ENCODE results near the gene GRAMD4.

GRAMD4 gene

GRCh38 chr22:46600273-46600796, 19.9 kb upstream of the GRAMD4 start:
- Mint-ChIP-seq H3K36me3 (no peaks in the 10 kb centered on the region), H3K27ac (no peak overlapping the region), H3K4me3 (no peak overlapping the region), H3K4me1 (peaks cover 13% of the 10 kb centered on the region), H3K9me3 (no peaks in the 10 kb centered on the region)
- no peak for DNase-seq (ENCODE audit: low spot score in 2 of 2)
- ATAC-seq = no peak

GRCh38 chr22:46602025-46602424, 18.2 kb upstream of the GRAMD4 start:
- H3K27ac Mint-ChIP-seq = no peak overlapping the region
- no peaks in the 10 kb centered on the region for H3K36me3 Mint-ChIP-seq
- ATAC-seq (no peak), DNase-seq (ENCODE audit: low spot score in 2 of 2) (no peak)
- no peaks in the 10 kb centered on the region for H3K9me3 Mint-ChIP-seq
- H3K4me3 Mint-ChIP-seq = no peak overlapping the region
- H3K4me1 Mint-ChIP-seq = peaks cover 13% of the 10 kb centered on the region

GRCh38 chr22:46604306-46604690, 15.9 kb upstream of the GRAMD4 start:
- DNase-seq (ENCODE audit: low spot score in 2 of 2) = peak; percentile 23 to 70
- Mint-ChIP-seq H3K36me3 (no peaks in the 10 kb centered on the region), H3K4me3 (peak overlapping the region; percentile 67), H3K27ac (peak overlapping the region; percentile 84), H3K4me1 (peaks cover 13% of the 10 kb centered on the region), H3K9me3 (no peaks in the 10 kb centered on the region)
- peak; percentile 99 for ATAC-seq

DNA sequence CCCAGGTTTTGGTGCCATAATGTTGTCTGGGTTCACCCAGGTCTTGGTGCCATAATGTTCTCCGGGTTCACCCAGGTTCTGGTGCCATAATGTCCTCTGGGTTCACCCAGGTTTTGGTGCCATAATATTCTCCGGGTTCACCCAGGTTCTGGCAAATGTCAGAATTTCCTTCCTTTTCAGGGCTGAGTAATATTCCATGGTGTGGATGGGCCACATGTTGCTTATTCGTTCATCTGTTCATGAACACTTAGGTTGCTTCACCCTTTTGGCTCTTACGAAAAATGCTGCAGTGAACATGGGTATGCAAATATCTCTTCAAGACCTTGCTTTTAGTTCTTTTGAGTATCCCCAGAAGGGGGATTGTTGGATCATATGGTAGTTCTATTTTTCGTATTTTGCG, 15.1 kb upstream of the GRAMD4 start:
- Mint-ChIP-seq H3K36me3 (no peaks in the 10 kb centered on the region), H3K9me3 (no peaks in the 10 kb centered on the region), H3K4me1 (peaks cover 13% of the 10 kb centered on the region), H3K4me3 (no peak overlapping the region), H3K27ac (no peak overlapping the region)
- ATAC-seq (no peak), DNase-seq (ENCODE audit: low spot score in 2 of 2) (no peak)

GRCh38 chr22:46606886-46607285, 13.3 kb upstream of the GRAMD4 start:
- DNase-seq (ENCODE audit: low spot score in 2 of 2) = no peak
- Mint-ChIP-seq H3K4me1 (peaks cover 13% of the 10 kb centered on the region), H3K36me3 (no peaks in the 10 kb centered on the region), H3K27ac (no peak overlapping the region), H3K4me3 (no peak overlapping the region), H3K9me3 (no peaks in the 10 kb centered on the region)
- no peak for ATAC-seq

DNA sequence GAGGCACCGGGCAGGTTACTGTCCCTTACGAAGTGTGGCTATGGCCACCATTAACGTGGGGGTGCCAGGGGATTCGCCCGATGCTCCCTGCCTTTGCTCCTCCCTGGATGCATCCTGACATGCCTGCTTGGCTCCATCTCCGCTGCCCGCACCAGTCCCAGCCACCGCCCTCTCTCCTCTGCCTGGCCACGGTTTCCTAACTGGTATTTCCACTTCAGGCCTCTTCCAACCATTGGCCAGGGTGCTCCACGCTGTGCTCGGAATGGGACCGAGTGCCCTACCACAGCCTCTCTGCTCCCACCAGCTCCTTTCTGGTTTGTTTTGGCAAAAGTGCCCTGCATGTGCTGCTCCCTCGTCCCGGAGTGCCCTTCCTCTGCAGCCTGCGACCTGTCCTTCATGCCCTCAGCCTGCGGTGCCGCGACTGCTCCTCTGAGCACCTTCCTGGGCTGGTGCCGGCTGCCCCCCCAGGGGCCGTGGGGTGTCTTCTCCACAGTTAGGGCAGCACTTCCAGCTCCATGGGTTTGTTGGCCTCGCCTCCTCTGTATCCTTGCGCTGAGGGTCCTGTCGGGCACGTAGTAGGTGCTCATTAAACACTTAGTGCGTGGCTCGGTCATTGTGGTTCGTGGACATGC, 12.6 kb upstream of the GRAMD4 start:
- H3K36me3 Mint-ChIP-seq = no peaks in the 10 kb centered on the region
- H3K4me1 Mint-ChIP-seq = peaks cover 20% of the 10 kb centered on the region
- H3K4me3 Mint-ChIP-seq = no peak overlapping the region
- ATAC-seq (no peak), DNase-seq (ENCODE audit: low spot score in 2 of 2) (no peak)
- H3K9me3 Mint-ChIP-seq = no peaks in the 10 kb centered on the region
- H3K27ac Mint-ChIP-seq = no peak overlapping the region

DNA sequence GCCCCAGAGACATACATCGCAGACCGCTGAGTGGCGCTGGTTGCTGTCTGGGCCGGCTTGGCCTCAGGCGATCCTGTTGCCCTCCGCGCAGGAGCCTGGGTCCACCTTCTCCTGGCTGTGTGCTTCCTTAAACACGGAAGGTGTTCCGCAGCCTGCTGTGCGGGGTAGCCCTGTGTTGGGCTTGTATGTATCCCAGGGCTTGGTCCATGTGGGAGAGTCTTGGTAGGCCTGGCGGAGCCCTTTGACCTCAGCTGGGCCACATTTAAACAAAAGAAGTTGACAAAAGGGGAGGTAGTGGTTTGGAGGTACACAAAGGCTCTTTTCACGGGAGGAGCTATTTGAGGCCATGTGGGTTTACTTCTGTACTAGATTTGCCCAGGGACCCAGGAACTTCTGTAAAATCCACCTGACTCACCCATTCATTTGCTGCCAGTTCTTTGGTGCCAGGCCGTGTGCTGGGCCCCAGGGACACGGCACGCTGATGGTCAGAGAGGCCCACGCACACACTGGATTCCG, 11.0 kb upstream of the GRAMD4 start:
- no peak overlapping the region for H3K27ac Mint-ChIP-seq
- ATAC-seq (no peak), DNase-seq (ENCODE audit: low spot score in 2 of 2) (no peak)
- H3K9me3 Mint-ChIP-seq = no peaks in the 10 kb centered on the region
- peaks cover 5% of the 10 kb centered on the region for H3K36me3 Mint-ChIP-seq
- H3K4me3 Mint-ChIP-seq = no peak overlapping the region
- H3K4me1 Mint-ChIP-seq = peaks cover 28% of the 10 kb centered on the region

- DNase-seq (ENCODE audit: low spot score in 2 of 2) = no peak
- H3K4me3 Mint-ChIP-seq = no peak overlapping the region
- H3K9me3 Mint-ChIP-seq = no peaks in the 10 kb centered on the region
- no peak for ATAC-seq
- no peak overlapping the region for H3K27ac Mint-ChIP-seq
- H3K36me3 Mint-ChIP-seq = peaks cover 5% of the 10 kb centered on the region
- peaks cover 28% of the 10 kb centered on the region for H3K4me1 Mint-ChIP-seq
These were observed 10.4 kb upstream of the GRAMD4 start for GRCh38 chr22:46609724-46610201.

DNA sequence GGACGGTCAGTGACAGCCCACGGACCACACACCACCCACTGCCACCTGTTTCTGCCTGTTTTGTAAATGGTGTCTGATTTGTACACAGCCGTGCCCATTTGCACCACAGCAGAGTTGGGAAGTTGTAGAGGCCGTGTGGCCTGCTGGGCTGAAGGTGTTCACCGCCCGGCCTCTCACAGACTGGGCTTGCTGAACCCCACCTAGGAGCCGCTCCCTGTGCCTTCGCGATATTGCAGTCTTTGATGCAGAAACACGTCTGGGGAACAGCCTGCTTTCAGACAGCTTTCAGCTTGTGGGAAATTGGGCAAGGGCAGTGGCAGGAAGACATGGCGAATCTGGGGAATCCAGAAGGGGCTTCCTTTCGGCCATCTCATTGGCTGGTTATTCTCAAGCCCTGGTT, 9.8 kb upstream of the GRAMD4 start:
- no peaks in the 10 kb centered on the region for H3K9me3 Mint-ChIP-seq
- H3K36me3 Mint-ChIP-seq = peaks cover 5% of the 10 kb centered on the region
- H3K4me3 Mint-ChIP-seq = no peak overlapping the region
- H3K4me1 Mint-ChIP-seq = peaks cover 28% of the 10 kb centered on the region
- ATAC-seq = no peak
- H3K27ac Mint-ChIP-seq = no peak overlapping the region
- no peak for DNase-seq (ENCODE audit: low spot score in 2 of 2)

- Mint-ChIP-seq H3K9me3 (no peaks in the 10 kb centered on the region), H3K4me3 (no peak overlapping the region), H3K4me1 (peaks cover 28% of the 10 kb centered on the region), H3K27ac (no peak overlapping the region), H3K36me3 (peaks cover 5% of the 10 kb centered on the region)
- DNase-seq (ENCODE audit: low spot score in 2 of 2) = no peak
- no peak for ATAC-seq
These were observed 9.0 kb upstream of the GRAMD4 start for GRCh38 chr22:46611189-46611588.

DNA sequence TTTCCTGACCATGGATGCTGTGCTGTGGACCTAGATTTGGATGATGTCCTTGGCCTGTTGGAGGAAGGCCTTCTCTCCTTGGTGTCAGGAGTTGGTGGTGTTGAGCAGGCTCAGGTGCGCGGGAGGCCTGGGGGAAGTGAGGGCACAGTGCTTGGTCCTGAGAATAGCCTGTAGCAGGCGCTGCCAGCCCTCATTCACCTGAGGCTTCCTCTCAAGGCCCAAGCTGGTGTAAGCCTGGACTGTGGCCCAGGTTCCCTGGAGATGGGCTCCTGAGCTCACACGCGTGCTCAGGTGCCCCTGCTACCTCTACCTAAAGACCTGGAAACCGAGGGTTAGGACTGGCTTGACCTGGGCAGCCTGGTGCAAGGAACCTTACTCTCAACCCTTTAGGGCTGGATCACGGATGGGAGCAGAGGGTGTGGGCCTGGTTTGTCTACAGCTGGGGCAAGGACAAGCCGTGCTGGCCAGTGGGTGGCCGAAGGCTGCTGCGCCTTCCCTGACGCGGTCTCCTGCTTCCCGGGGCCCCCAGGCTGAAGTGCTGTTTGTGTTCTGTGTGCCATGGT, 7.8 kb upstream of the GRAMD4 start:
- H3K9me3 Mint-ChIP-seq = no peaks in the 10 kb centered on the region
- ATAC-seq = peak; percentile 33

GRCh38 chr22:46612904-46613605, 7.1 kb upstream of the GRAMD4 start:
- Mint-ChIP-seq H3K9me3 (no peaks in the 10 kb centered on the region), H3K4me1 (peaks cover 28% of the 10 kb centered on the region), H3K27ac (peak overlapping the region; percentile 95), H3K36me3 (peaks cover 5% of the 10 kb centered on the region), H3K4me3 (peak overlapping the region; percentile 90)
- ATAC-seq (peak; percentile 74), DNase-seq (ENCODE audit: low spot score in 2 of 2) (peak; percentile 12 to 76)

More for the DNA sequence above, 7.8 kb upstream of the GRAMD4 start:
- no peak for DNase-seq (ENCODE audit: low spot score in 2 of 2)
- Mint-ChIP-seq H3K4me1 (peaks cover 28% of the 10 kb centered on the region), H3K27ac (peak overlapping the region; percentile 95), H3K4me3 (peak overlapping the region; percentile 90), H3K36me3 (peaks cover 5% of the 10 kb centered on the region)

DNA sequence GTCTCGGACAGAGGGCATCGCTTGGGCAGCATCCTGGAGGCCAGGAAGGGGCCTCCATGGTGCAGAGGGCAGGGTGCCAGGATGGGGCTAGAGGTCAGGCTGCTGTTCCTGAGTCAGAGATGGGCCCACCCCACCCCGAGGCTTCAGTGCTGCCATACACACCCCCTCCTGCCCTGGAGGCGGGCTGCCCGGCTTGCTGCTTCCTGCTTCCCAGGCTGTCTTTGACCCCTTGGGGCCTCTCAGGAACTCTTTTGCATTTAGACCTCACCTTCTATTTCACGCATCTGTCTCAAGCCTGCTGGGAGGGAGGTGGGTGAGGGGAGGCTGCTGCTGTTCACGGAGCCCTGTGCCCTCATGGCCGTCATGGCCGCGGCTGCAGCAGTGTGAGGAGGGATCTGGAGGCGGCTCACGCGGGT, 6.6 kb upstream of the GRAMD4 start:
- H3K4me3 Mint-ChIP-seq = peak overlapping the region; percentile 90
- peak overlapping the region; percentile 95 for H3K27ac Mint-ChIP-seq
- ATAC-seq (peak; percentile 61), DNase-seq (ENCODE audit: low spot score in 2 of 2) (peak in 1 of 2 donors; percentile 14)
- H3K36me3 Mint-ChIP-seq = peaks cover 5% of the 10 kb centered on the region
- no peaks in the 10 kb centered on the region for H3K9me3 Mint-ChIP-seq
- peaks cover 33% of the 10 kb centered on the region for H3K4me1 Mint-ChIP-seq

GRCh38 chr22:46614025-46614931, 5.9 kb upstream of the GRAMD4 start:
- Mint-ChIP-seq H3K4me3 (peak overlapping the region; percentile 90), H3K36me3 (peaks cover 5% of the 10 kb centered on the region), H3K27ac (peak overlapping the region; percentile 95), H3K9me3 (no peaks in the 10 kb centered on the region), H3K4me1 (peaks cover 33% of the 10 kb centered on the region)
- peak; percentile 67 for ATAC-seq
- peak; percentile 21 to 72 for DNase-seq (ENCODE audit: low spot score in 2 of 2)

Measured in stimulated activated effector memory CD8-positive, alpha-beta T cell treated with anti-CD3 and anti-CD28 coated beads, Interleukin-12 subunit alpha, Interleukin-12 subunit beta, amount 100 ng/mL, for 72 hours (primary cell).